GM19467 (cell line): ENCODE data around the gene PLA2G2F.

Experiments used
- ATAC-seq: cut with Tn5 transposase; IDR thresholded peaks from one replicate; pipeline ENCODE4 v1.9.1; 2021; ENCODE audit warnings: mild to moderate bottlenecking, moderate library complexity; ENCODE audit not compliant: unreplicated experiment

Gene PLA2G2F

GRCh38 chr1:20188455-20188817, 49.3 kb downstream of the PLA2G2F start:
- ATAC-seq: no peak

GRCh38 chr1:20189664-20190063, 50.5 kb downstream of the PLA2G2F start:
- ATAC-seq: no peak

DNA sequence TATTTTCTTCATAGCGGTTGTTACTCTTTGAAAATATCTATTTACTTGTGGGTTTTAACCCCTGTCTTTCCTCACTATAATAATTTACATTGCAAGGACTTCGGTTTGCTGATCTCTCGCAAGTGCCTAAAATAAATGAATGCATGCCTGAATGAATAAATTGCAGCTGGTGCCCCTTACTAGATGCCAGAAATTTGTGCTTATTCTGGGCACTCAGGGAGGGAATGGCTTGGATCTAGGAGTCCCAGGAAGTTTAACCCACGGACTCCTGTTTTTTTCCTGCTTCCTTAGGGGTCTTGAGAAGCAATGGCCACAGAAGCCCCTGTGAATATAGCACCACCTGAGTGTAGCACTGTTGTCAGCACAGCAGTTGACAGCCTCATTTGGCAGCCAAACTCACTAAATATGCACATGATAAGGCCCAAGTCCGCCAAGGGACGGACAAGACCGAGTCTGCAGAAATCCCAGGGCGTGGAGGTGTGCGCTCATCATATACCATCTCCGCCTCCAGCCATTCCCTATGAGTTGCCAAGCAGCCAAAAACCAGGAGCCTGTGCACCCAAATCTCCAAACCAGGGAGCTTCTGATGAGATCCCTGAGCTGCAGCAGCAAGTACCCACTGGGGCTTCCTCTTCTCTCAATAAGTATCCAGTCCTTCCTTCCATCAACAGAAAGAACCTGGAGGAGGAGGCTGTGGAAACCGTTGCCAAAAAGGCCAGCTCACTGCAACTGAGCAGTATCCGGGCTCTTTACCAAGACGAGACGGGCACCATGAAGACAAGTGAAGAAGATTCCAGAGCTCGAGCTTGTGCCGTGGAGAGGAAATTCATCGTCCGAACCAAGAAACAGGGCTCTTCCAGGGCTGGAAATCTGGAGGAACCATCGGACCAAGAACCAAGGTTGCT, 51.4 kb downstream of the PLA2G2F start:
- no peak for ATAC-seq

DNA sequence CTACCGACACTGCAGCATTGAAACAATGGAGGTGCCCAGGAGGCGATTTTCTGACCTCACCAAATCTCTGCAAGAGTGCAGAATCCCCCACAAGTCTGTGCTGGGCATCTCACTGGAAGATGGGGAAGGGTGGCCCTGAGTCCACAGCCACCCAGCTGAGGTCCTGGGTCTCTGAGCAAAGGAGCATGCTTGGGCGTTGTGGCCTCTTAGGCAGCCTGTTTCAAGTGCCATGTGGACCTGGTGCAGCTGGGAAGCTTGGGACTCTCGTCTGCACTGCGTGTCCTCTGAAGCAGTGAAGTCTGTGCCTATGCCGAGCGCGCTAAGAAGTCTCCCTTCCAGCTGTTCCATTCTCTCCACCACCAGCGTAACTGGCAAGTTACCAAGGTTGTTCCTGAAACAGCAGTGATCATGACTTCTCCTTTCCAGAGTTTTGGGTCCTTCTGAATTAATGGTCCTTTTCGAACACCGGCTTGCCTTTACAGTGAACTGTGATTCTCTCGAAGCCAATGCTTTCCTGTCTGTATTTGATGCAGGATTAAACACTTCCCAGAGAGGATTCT, 52.2 kb downstream of the PLA2G2F start:
- no peak for ATAC-seq

GRCh38 chr1:20192364-20192763, 53.2 kb downstream of the PLA2G2F start:
- ATAC-seq: no peak

GRCh38 chr1:20192871-20193411, 53.8 kb downstream of the PLA2G2F start:
- no peak for ATAC-seq

GRCh38 chr1:20194224-20194623, 55.1 kb downstream of the PLA2G2F start:
- no peak for ATAC-seq

- no peak for ATAC-seq
These were observed 55.8 kb downstream of the PLA2G2F start for GRCh38 chr1:20194757-20195461.

DNA sequence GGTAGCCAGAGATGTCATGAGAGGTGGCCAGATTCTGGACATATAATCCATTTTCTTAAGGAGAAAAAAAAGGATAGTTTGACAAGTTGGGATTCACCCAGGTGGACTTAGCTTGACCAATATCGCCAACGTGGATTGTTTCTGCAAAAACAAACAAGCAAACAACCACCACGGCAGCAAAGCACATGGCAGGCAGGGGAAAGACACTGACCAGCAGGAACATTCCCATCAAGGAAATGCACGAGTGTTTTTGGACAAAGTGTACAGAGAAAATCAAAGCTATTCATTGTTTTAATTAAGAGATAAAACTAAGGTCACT, 56.3 kb downstream of the PLA2G2F start:
- no peak for ATAC-seq

GRCh38 chr1:20197329-20197791, 58.2 kb downstream of the PLA2G2F start:
- ATAC-seq: no peak

DNA sequence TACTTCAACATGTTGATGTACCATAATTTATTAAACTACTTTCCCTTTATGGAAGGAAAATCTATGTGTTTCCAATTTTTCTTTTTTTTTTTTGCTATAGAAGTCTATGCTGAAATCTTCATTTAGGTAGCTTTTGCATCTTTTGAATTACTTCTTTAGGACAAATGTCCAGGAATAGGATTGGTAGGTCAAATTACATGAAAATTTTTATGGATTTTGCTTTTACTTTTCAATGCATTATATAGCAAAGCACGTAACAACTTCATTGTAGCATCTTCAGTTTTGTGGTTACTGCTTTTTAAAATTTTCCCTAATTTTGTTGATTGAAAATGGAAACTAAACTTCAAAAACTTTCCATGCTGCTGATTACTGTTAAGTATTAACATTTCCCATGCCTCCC, 59.2 kb downstream of the PLA2G2F start:
- no peak for ATAC-seq

GRCh38 chr1:20198918-20199317, 59.8 kb downstream of the PLA2G2F start:
- ATAC-seq: no peak

GRCh38 chr1:20199403-20199802, 60.3 kb downstream of the PLA2G2F start:
- no peak for ATAC-seq

GRCh38 chr1:20199840-20200239, 60.7 kb downstream of the PLA2G2F start:
- no peak for ATAC-seq
